K562 (cell line): ENCODE results near the gene ABHD8. TPM values are rescaled to one million over a fixed set of nuclear protein-coding genes. Genes with fewer than 3 reads are reported as not detected.

Experiments used
- ATAC-seq: fragments of 200-7000 bp; cut with Tn5 transposase; 3 replicates; pipeline ENCODE4 v1.9.1; 2020; ENCODE audit warnings: moderate library complexity
- BruUV-seq: library from RNA; stranded (reverse); fragments of 400-500 nt; replicated peaks from 2 replicates; lab custom pipeline; 2021; lab: Mats Ljungman, UMichigan
- CTCF ChIA-PET: fragments of 300-600 bp; formaldehyde crosslinking; extraction: SDS; loops from one replicate; lab custom pipeline; 2021; ENCODE audit warnings: low intra/inter-chr PET ratio; lab: Yijun Ruan, JAX
- POLR2A ChIA-PET: fragments of 300-600, 350-650 bp; sonication (Branson Sonifier 250); formaldehyde crosslinking; extraction: SDS; loops from one replicate; lab custom pipeline; 2021; ENCODE audit warnings: antibody characterized with exemption, inconsistent platforms; lab: Yijun Ruan, JAX
- DNase-seq, 4 experiments: peaks; one replicate each; pipeline versions ENCODE4 v3.0.0 to v3.0.0-alpha.2; 2011 to 2018; ENCODE audit warnings: low spot score in 3 of 4, mixed read lengths in 3 of 4; ENCODE audit errors: extremely low read depth in 1 of 4
- FAIRE-seq: peaks from 2 replicates; lab custom pipeline; 2011; peaks lifted over from hg19 to GRCh38; lab: Jason Lieb, UNC
- H2AFZ ChIP-seq: 2 replicates; pipeline ENCODE4 v1.6.0; 2011; ENCODE audit warnings: low read depth, low read length, control low read depth, inconsistent platforms
- H3K27ac ChIP-seq: fragments of 200-600 bp; 3 replicates; pipeline ENCODE4 v1.8.0; 2011; ENCODE audit warnings: low read depth, mild to moderate bottlenecking, control low read depth, inconsistent platforms, low read length, moderate library complexity, mixed read lengths; ENCODE audit errors: extremely low read depth
- H3K27me3 ChIP-seq, 2 experiments: fragments of 300-600 bp in 1 of 2; 2 replicates in 1 of 2; 3 replicates in 1 of 2; pipeline versions ENCODE4 v1.6.0 to v1.8.0; 2011; ENCODE audit warnings: inconsistent platforms in 2 of 2, low read length in 2 of 2, mild to moderate bottlenecking in 1 of 2, mixed read lengths in 1 of 2, moderate library complexity in 1 of 2; ENCODE audit not compliant: control insufficient read depth in 2 of 2, insufficient read depth in 2 of 2
- H3K36me3 ChIP-seq: fragments of 300-600 bp; 3 replicates; pipeline ENCODE4 v1.8.0; 2011; ENCODE audit warnings: mild to moderate bottlenecking, low read length, inconsistent platforms; ENCODE audit not compliant: control insufficient read depth, insufficient read depth
- H3K4me1 ChIP-seq, 2 experiments: fragments of 200-600 bp in 1 of 2; replicated peaks in 1 of 2; 2 replicates in 1 of 2; 3 replicates in 1 of 2; pipeline versions ENCODE4 v1.5.1 to v1.8.0; 2011; ENCODE audit warnings: inconsistent platforms in 2 of 2, low read length in 2 of 2, mild to moderate bottlenecking in 1 of 2, mixed read lengths in 1 of 2, moderate library complexity in 1 of 2; ENCODE audit not compliant: control insufficient read depth in 2 of 2, insufficient read depth in 2 of 2
- H3K4me2 ChIP-seq: 2 replicates; pipeline ENCODE4 v1.6.1; 2011; ENCODE audit warnings: low read length, control low read depth, inconsistent platforms, mixed read lengths; ENCODE audit not compliant: insufficient read depth
- H3K4me3 ChIP-seq: fragments of 200-600 bp; sonication (generic), shearing (Covaris generic); 2 replicates; pipeline ENCODE4 v1.5.1; 2016; ENCODE audit warnings: control low read depth, inconsistent platforms
- H3K79me2 ChIP-seq: fragments of 200-600 bp; 3 replicates; pipeline ENCODE4 v1.8.0; 2011; ENCODE audit warnings: low read length, inconsistent platforms; ENCODE audit not compliant: control insufficient read depth, insufficient read depth
- H3K9ac ChIP-seq, 2 experiments: 2 replicates each; pipeline versions ENCODE4 v1.6.0 to v1.6.1; 2011; ENCODE audit warnings: low read depth in 2 of 2, low read length in 2 of 2, control low read depth in 1 of 2, inconsistent platforms in 1 of 2, mild to moderate bottlenecking in 1 of 2, mixed read lengths in 1 of 2; ENCODE audit not compliant: insufficient read depth in 1 of 2
- H3K9me1 ChIP-seq: one replicate; pipeline ENCODE4 v1.6.0; 2011; ENCODE audit warnings: inconsistent platforms, mild to moderate bottlenecking, low read length, moderate library complexity; ENCODE audit not compliant: control insufficient read depth, insufficient read depth
- H3K9me3 ChIP-seq: replicated peaks from 2 replicates; pipeline ENCODE4 v1.5.1; 2011; ENCODE audit warnings: low read depth, low read length, inconsistent platforms; ENCODE audit not compliant: control insufficient read depth, insufficient read depth
- H4K20me1 ChIP-seq: replicated peaks from 2 replicates; pipeline ENCODE4 v1.6.1; 2011; ENCODE audit warnings: low read length, inconsistent platforms, mixed read lengths; ENCODE audit not compliant: control insufficient read depth, insufficient read depth
- C11orf30 ChIP-seq: fragments of 450-650 bp; IDR thresholded peaks from 2 replicates; pipeline ENCODE4 v1.6.1; 2016; ENCODE audit warnings: low read depth, mild to moderate bottlenecking
- CBX2 ChIP-seq: fragments of 200-600 bp; sonication (generic); IDR thresholded peaks from one replicate; pipeline ENCODE4 v1.6.1; 2012; ENCODE audit warnings: mild to moderate bottlenecking, low read length, inconsistent platforms; ENCODE audit not compliant: insufficient read depth, poor library complexity, severe bottlenecking
- ETV6 ChIP-seq, 3 experiments: fragments of 150-350 bp in 1 of 3; sonication (generic) in 1 of 3; formaldehyde crosslinking in 1 of 3; IDR thresholded peaks; 2 replicates each; pipeline versions ENCODE4 v1.6.1 to v1.8.0; 2014 to 2022; ENCODE audit warnings: borderline replicate concordance in 2 of 3, low read depth in 2 of 3, antibody characterized with exemption in 1 of 3, low read length in 1 of 3, mild to moderate bottlenecking in 1 of 3, missing genetic modification reagents in 1 of 3
- FOXA1 ChIP-seq: fragments of 450-650 bp; IDR thresholded peaks from 2 replicates; pipeline ENCODE4 v1.6.1; 2016; ENCODE audit warnings: mild to moderate bottlenecking, borderline replicate concordance
- GABPB2 ChIP-seq: fragments of 250-450 bp; sonication (Bioruptor Pico); conservative IDR thresholded peaks from 2 replicates; pipeline ENCODE4 v1.5.1; 2021; ENCODE audit warnings: mild to moderate bottlenecking
- IFI16 ChIP-seq: fragments of 250-450 bp; sonication (Bioruptor Pico); IDR thresholded peaks from 2 replicates; pipeline ENCODE4 v2.1.2; 2022; ENCODE audit warnings: mild to moderate bottlenecking, inconsistent platforms
- NR2C2 ChIP-seq, 2 experiments: fragments of 200-800 bp in 1 of 2; sonication (Bioruptor generic) in 1 of 2; sonication (generic) in 1 of 2; formaldehyde crosslinking in 1 of 2; IDR thresholded peaks; 2 replicates each; pipeline versions ENCODE4 v1.6.1 to v1.8.0; 2016 to 2022; ENCODE audit warnings: mild to moderate bottlenecking in 1 of 2, missing compliant biosample characterization in 1 of 2, missing genetic modification characterization in 1 of 2, missing genetic modification reagents in 1 of 2
- PHB ChIP-seq: fragments of 250-450 bp; sonication (Bioruptor Pico); IDR thresholded peaks from 2 replicates; pipeline ENCODE4 v1.5.0; 2021
- XRCC5 ChIP-seq: fragments of 200-400 bp; formaldehyde crosslinking; IDR thresholded peaks from 2 replicates; pipeline ENCODE4 v1.6.1; 2017; ENCODE audit warnings: low read depth, mild to moderate bottlenecking, low read length
- ZBTB26 ChIP-seq: fragments of 450-650 bp; formaldehyde crosslinking; IDR thresholded peaks from 2 replicates; pipeline ENCODE4 v1.4.0; 2022; ENCODE audit warnings: missing genetic modification characterization
- ZNF197 ChIP-seq: fragments of 200-800 bp; sonication (Bioruptor generic); IDR thresholded peaks from 2 replicates; pipeline ENCODE4 v1.6.1; 2016; ENCODE audit warnings: low read depth, missing genetic modification characterization, missing compliant biosample characterization
- ZNF23 ChIP-seq: fragments of 250-450 bp; sonication (Bioruptor Pico); IDR thresholded peaks from 2 replicates; pipeline ENCODE4 v1.4.0; 2020; ENCODE audit warnings: mild to moderate bottlenecking
- ZNF436 ChIP-seq: fragments of 250-450, 450-650 bp; sonication (Bioruptor Pico); formaldehyde crosslinking; IDR thresholded peaks from 2 replicates; pipeline ENCODE4 v1.7.0; 2020; ENCODE audit warnings: mild to moderate bottlenecking
- WGBS: fragments of 100-300 bp; shearing (Covaris generic); methylation state at CpG from one replicate; pipeline ENCODE4 v1.1.6; 2016; ENCODE audit warnings: low coverage, mixed read lengths; ENCODE audit not compliant: insufficient coverage; ENCODE audit errors: missing lambda C conversion rate; 5-methylcytosine and 5-hydroxymethylcytosine counted together
- in situ Hi-C: fragments of 300-500 bp; cut with MboI; formaldehyde crosslinking; loops from 4 replicates; pipeline ENCODE4 v1.15.0; 2018; ENCODE audit warnings: inconsistent platforms, mixed read lengths
- intact Hi-C: fragments of 100-400 bp; cut with micrococcal nuclease; formaldehyde crosslinking; loops from 2 replicates; pipeline ENCODE4 v1.14.2; 2022
- polyA plus RNA-seq, 8 experiments: library from polyadenylated mRNA; depleted of rRNA in 4 of 8; stranded (reverse) in 5 of 8; unstranded in 3 of 8; fragments of >200 nt; fragmentation: Nextera tagmentation in 2 of 8; fragmentation: Illumina TruSeq in 1 of 8; extraction: Ambion mirVana in 2 of 8; extraction: Trizol in 1 of 8; gene quantifications; 2 replicates each; pipeline versions ENCODE4 v1.2.1 to v1.2.3, GENCODE V29; 2011 to 2014; ENCODE audit warnings: inconsistent platforms in 1 of 8, missing spikeins in 1 of 8
- total RNA-seq, 7 experiments: library from RNA; depleted of rRNA in 6 of 7; stranded (reverse); fragments of >200 nt in 6 of 7; fragmentation: Illumina TruSeq in 2 of 7; extraction: Trizol in 2 of 7; gene quantifications; 2 replicates each; pipeline versions ENCODE4 v1.2.1 to v1.2.3, GENCODE V29; 2011 to 2021; ENCODE audit warnings: low replicate concordance in 1 of 7
- TF ChIP-seq, protein P1 (sequence below): fragments of 250-450 bp; sonication (Bioruptor Pico); IDR thresholded peaks from 2 replicates; pipeline ENCODE4 v1.8.0; 2022; ENCODE audit warnings: moderate library complexity, mild to moderate bottlenecking, inconsistent platforms

ABHD8 gene
- total and polyA plus RNA-seq, 9 of the 15 experiments (the other 6 are each of a cell fraction or from before 2014, with no cell fraction given), result 0.04 to 6.6 (median 2.0) TPM; not detected in 1

- H3K4me2 ChIP-seq, result peak overlapping the region; percentile 90
- WGBS, result 2% methylated on average over 21 of the region's 23 CpGs
- H3K9me1 ChIP-seq, result no peaks in the 10 kb centered on the region
- H4K20me1 ChIP-seq, result 0 out of 2 replicates have a peak, but pooled peaks cover 5% of the 10 kb centered on the region
- ChIA-PET CTCF (no interaction called here), POLR2A (interaction anchor here (0.7 to 7.7 kb wide), 4 partner anchors 15 to 67 kb away, joined by 3 to 78 read pairs (median 4); partner anchors contain the start of gene ANO8)
- H3K9ac ChIP-seq, result peak overlapping the region; percentile 86 to 95
- intact Hi-C loops, result loop anchor here (1.0 to 2.0 kb wide), 2 partner anchors 24 to 49 kb away; partner anchors contain the start of gene ANO8
- BruUV-seq, result no TSS peak
- peaks cover 41% of the 10 kb centered on the region for H3K36me3 ChIP-seq
- peaks cover 64% of the 10 kb centered on the region for H3K79me2 ChIP-seq
- peak overlapping the region; percentile 67 for H2AFZ ChIP-seq
- ATAC-seq (no peak), FAIRE-seq (peak; percentile 83), DNase-seq (peak in 1 of 4 experiments; percentile 37)
- peak overlapping the region; percentile 94 for H3K4me3 ChIP-seq
- no peaks in the 10 kb centered on the region for H3K27me3 ChIP-seq
- in situ Hi-C loops, result no loop called here
- peak overlapping the region; percentile 76 for H3K27ac ChIP-seq
- H3K9me3 ChIP-seq, result no peaks in the 10 kb centered on the region
- peaks cover 18 to 61% of the 10 kb centered on the region in 2 experiments; a peak in 4 of 5 replicates for H3K4me1 ChIP-seq
- TF ChIP-seq, protein P1, sequence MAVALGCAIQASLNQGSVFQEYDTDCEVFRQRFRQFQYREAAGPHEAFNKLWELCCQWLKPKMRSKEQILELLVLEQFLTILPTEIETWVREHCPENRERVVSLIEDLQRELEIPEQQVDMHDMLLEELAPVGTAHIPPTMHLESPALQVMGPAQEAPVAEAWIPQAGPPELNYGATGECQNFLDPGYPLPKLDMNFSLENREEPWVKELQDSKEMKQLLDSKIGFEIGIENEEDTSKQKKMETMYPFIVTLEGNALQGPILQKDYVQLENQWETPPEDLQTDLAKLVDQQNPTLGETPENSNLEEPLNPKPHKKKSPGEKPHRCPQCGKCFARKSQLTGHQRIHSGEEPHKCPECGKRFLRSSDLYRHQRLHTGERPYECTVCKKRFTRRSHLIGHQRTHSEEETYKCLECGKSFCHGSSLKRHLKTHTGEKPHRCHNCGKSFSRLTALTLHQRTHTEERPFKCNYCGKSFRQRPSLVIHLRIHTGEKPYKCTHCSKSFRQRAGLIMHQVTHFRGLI, result no peak
- no peak for TF ChIP-seq ZNF23
- TF ChIP-seq ETV6 (IDR thresholded peaks at IDR 0.05; ENCODE audit: borderline replicate concordance in 1 of 2, low read depth in 2 of 2, low read length in 1 of 2), result no peak
- TF ChIP-seq ETV6 (CRISPR knock-in tag; IDR thresholded peaks at IDR 0.05; ENCODE audit: borderline replicate concordance), result no peak
- no peak for TF ChIP-seq GABPB2
- TF ChIP-seq ZBTB26 (CRISPR knock-in tag), result no peak
- TF ChIP-seq CBX2, result no peak
- peak; percentile 74 for TF ChIP-seq NR2C2 (CRISPR knock-in tag; IDR thresholded peaks at IDR 0.05)
- no peak; the same call in none of the 2 replicates for TF ChIP-seq NR2C2 (tag; IDR thresholded peaks at IDR 0.05)
- TF ChIP-seq XRCC5, result no peak
- TF ChIP-seq FOXA1, result no peak
- no peak for TF ChIP-seq ZNF197 (CRISPR knock-in tag)
- TF ChIP-seq ZNF436 (CRISPR knock-in tag), result no peak
- TF ChIP-seq C11orf30, result peak; percentile 63; the same call in 1 of the 2 replicates
- TF ChIP-seq PHB (CRISPR knock-in tag), result no peak
- no peak for TF ChIP-seq IFI16
These were observed 6.8 kb upstream of the ABHD8 start for GRCh38 chr19:17309965-17310461.
